Bronchial epithelial cell (primary cell): ENCODE results near the gene PC. TPM values are rescaled to one million over a fixed set of nuclear protein-coding genes. Genes with fewer than 3 reads are reported as not detected.
A peak's percentile ranks its signal among the peaks of the same experiment; 100 is the strongest.

Experiments used
- DNase-seq: peaks from one replicate; pipeline ENCODE4 v3.0.0-alpha.2; 2010; ENCODE audit warnings: low read depth
- FAIRE-seq: peaks from 2 replicates; lab custom pipeline; 2011; peaks lifted over from hg19 to GRCh38; lab: Jason Lieb, UNC
- H3K27me3 ChIP-seq: 2 replicates; pipeline ENCODE4 v1.5.1; 2011; ENCODE audit warnings: low read length; ENCODE audit not compliant: control insufficient read depth, insufficient read depth
- H3K36me3 ChIP-seq: 2 replicates; pipeline ENCODE4 v1.5.1; 2011; ENCODE audit warnings: low read length; ENCODE audit not compliant: control insufficient read depth, insufficient read depth
- H3K4me3 ChIP-seq: 2 replicates; pipeline ENCODE4 v1.5.1; 2011; ENCODE audit warnings: mild to moderate bottlenecking, low read depth, low read length, control low read depth
- total RNA-seq: library from RNA; depleted of rRNA; stranded (reverse); fragments of >200 nt; gene quantifications from 2 replicates; pipeline ENCODE4 v1.2.1, GENCODE V29; 2014
- TF ChIP-seq, protein P1 (sequence below): IDR thresholded peaks from 2 replicates; pipeline ENCODE4 v1.5.1; 2011; ENCODE audit warnings: mild to moderate bottlenecking, moderate library complexity, low read length, control low read depth, inconsistent platforms; ENCODE audit not compliant: insufficient read depth, severe bottlenecking

The PC gene
- total RNA-seq, 1 donor from 2014 or later, result 14.2 TPM

DNA sequence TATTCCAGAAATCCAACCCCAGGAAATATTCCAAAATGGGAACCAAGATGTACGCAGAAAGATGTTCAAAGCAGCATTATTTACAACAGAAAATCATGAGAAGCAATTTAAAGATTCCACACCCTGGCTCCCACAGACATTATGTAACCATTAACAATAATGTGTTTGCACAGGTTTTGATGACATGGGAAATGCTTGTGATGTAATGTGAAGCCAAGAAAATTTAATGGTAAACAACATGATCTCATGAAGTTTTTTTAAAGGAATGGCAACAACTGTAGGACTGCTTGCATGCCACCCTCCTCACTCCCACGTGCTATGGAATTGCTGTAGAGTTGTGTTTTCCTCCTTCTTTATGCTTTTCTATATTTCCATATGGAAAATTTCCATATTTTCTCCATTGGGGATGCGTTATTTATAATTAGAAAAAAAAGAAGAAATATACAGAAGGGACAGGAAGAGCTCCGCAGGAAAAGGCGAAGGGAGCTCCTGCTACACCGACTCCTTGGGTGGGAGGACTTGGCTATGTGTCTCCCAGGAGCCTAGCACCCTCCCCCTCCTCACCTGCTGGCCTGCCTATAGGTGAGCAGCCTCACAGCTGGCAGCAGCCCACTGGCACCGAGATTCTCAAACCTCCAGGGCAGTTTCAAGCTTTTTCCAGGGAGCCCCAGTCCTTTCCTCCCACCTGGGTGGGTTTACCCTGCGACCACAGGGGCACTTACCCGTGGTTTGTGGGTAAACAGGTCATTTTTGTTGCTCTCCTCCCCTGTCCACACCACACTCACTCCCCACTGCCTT lies 80.4 kb downstream of the PC start:
- Histone ChIP-seq H3K27me3 (no peaks in the 10 kb centered on the region), H3K36me3 (no peaks in the 10 kb centered on the region), H3K4me3 (no peak overlapping the region)
- TF ChIP-seq, protein P1, sequence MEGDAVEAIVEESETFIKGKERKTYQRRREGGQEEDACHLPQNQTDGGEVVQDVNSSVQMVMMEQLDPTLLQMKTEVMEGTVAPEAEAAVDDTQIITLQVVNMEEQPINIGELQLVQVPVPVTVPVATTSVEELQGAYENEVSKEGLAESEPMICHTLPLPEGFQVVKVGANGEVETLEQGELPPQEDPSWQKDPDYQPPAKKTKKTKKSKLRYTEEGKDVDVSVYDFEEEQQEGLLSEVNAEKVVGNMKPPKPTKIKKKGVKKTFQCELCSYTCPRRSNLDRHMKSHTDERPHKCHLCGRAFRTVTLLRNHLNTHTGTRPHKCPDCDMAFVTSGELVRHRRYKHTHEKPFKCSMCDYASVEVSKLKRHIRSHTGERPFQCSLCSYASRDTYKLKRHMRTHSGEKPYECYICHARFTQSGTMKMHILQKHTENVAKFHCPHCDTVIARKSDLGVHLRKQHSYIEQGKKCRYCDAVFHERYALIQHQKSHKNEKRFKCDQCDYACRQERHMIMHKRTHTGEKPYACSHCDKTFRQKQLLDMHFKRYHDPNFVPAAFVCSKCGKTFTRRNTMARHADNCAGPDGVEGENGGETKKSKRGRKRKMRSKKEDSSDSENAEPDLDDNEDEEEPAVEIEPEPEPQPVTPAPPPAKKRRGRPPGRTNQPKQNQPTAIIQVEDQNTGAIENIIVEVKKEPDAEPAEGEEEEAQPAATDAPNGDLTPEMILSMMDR, result no peak
- FAIRE-seq, result no peak
- peak; percentile 67 for DNase-seq

DNA sequence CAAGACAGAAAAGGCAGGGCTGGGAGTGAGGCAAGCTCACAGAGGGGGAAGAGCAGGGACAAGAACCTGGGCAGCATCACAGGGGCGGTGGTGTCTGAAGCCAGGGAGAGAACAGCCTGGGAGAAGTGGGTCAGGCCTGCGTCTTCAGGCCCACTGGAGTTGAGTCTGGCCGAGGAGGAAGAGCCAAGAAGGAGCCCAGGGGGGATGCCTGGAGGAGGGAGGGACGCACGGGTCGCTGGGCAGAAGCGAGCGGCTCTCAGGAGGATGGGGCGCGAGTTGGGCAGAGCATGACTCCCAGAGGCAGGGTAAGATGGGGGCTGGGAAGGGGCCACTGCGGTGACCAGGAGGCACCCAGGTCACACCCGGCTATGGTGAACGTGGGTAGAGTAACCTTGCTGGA lies 82.8 kb downstream of the PC start:
- H3K36me3 ChIP-seq, result peaks cover 6% of the 10 kb centered on the region
- DNase-seq (no peak), FAIRE-seq (no peak)
- no peaks in the 10 kb centered on the region for H3K27me3 ChIP-seq
- TF ChIP-seq, protein P1, result no peak
- no peak overlapping the region for H3K4me3 ChIP-seq

DNA sequence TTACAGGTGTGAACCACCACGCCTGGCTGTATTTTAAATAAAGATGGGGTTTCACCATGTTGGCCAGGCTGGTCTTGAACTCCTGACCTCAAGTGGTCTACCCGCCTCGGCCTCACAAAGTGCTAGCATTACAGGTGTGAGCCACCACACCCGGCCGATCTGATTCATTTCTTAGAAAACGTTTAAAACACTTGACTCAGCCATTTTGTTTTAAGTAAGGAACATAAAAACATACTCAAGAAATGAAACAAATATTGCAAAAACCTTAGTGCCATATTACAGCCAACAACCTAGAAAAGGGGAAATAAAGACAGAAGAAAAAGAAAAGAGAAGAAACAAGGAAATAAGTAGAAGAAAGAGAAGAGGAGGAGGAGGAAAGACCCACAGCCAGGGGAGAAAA lies 84.0 kb downstream of the PC start:
- DNase-seq (no peak), FAIRE-seq (no peak)
- no peaks in the 10 kb centered on the region for H3K27me3 ChIP-seq
- H3K36me3 ChIP-seq, result peaks cover 6% of the 10 kb centered on the region
- H3K4me3 ChIP-seq, result no peak overlapping the region
- TF ChIP-seq, protein P1, result no peak

DNA sequence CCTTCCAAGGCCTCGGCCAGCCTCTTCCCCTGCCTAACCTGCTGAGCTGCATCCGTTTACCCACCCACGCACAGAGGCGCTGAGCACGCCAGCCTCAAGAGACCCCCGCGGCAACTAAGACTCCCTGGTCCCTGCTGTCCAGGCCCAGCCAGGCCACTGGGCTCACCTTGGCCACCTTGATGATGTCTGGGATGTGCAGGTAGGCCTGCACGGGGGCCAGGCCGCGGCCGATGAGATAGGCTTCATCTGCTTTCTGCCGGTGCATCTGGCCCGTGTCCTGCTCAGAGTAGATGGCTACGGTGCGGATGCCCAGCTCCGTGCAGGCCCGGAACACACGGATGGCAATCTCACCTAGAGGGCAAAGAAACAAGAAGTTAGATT lies 86.7 kb downstream of the PC start:
- Histone ChIP-seq H3K36me3 (peaks cover 12% of the 10 kb centered on the region), H3K27me3 (no peaks in the 10 kb centered on the region), H3K4me3 (no peak overlapping the region)
- FAIRE-seq, result no peak
- TF ChIP-seq, protein P1, result no peak
- no peak for DNase-seq

DNA sequence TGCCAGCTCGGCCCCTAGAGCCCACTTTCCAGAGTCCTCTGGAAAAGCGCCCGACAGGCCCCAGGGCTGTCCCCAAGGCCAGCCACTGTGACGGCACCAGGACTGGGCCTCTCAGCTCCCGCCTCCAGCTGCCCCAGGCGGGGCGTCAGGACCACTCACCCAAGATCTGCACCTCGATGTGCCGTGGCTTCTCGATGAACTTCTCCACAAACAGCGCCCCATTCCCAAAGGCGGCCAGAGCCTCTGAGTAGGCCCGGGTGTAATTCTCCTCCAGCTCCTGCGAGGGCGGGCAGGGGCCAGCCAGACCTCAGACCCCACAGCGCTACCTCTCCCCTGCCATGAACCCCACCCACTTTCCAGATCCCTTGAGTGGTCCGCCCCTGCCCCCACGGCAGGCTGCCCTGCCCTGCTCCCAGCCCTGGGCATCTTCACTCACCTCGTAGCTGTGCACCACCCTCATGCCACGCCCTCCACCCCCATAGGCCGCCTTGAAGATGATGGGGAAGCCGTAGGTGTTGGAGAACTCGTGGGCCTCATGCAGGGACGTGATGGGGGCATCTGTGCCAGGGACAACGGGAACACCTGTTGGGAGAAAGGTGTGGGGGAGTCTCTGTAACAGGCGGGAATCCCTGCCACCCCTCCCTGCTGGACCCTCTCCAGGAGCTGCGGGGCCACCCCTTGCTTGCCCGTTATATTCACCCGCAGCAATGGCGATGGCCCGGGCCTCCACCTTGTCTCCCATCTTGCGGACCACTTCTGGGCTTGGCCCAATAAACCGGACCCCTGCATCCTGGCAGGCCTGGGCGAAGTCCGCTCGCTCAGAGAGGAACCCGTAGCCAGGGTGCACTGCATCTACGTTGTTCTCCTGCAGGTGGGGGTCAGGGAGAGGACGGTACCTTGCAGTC lies 87.3 kb downstream of the PC start:
- TF ChIP-seq, protein P1, result no peak
- Histone ChIP-seq H3K27me3 (no peaks in the 10 kb centered on the region), H3K4me3 (no peak overlapping the region), H3K36me3 (peaks cover 14% of the 10 kb centered on the region)
- FAIRE-seq, result no peak
- no peak for DNase-seq
